Gastroesophageal sphincter (tissue), 3 donors: ENCODE results near the gene TTC9B.

Source experiments
- POLR2AphosphoS5 ChIP-seq: sonication (generic); formaldehyde crosslinking; IDR thresholded peaks from one replicate; pipeline ENCODE4 v1.6.1; 2017; ENCODE audit warnings: antibody characterized with exemption
- TF ChIP-seq, protein P1 (sequence below), 4 experiments: fragments of 200-600 bp in 2 of 4; fragments of 450-650 bp in 2 of 4; sonication (generic) in 1 of 4; IDR thresholded peaks; one replicate each; pipeline ENCODE4 v1.5.1; 2017 to 2019; ENCODE audit warnings: antibody characterized with exemption in 4 of 4, mild to moderate bottlenecking in 2 of 4, moderate library complexity in 2 of 4

DNA sequence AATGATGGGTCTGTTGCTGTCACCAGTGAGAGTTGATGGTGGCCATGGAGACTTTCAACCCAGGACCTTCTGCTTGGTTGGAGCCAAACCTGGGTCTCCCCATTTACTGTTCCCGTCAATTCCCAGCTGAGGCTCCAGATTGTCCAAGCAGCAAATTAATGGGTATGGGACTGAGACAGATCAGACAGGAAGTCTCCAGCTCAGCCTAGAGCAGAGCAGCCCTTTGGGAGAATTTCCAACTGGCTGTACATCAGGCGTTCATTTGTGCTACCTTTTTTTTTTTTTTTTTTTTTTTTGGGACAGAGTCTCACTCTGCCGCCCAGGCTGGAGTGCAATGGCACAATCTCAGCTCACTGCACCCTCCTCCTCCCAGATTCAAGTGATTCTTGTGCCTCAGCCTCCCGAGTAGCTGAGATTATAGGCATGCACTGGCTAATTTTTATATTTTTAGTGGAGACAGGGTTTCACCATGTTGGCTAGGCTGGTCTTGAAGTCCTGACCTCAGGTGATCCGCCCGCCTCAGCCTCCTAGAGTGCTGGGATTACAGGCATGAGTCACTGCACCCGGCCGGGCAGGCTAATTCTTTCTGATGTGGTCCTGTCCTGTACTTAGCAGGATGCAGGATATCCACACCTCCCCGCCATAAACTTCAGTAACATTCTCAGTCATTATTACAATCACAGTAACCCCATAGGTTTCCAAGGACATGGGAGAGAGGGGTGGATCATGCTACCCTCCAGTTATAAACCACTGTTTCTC lies 17.7 kb downstream of the TTC9B start:
- TF ChIP-seq, protein P1, sequence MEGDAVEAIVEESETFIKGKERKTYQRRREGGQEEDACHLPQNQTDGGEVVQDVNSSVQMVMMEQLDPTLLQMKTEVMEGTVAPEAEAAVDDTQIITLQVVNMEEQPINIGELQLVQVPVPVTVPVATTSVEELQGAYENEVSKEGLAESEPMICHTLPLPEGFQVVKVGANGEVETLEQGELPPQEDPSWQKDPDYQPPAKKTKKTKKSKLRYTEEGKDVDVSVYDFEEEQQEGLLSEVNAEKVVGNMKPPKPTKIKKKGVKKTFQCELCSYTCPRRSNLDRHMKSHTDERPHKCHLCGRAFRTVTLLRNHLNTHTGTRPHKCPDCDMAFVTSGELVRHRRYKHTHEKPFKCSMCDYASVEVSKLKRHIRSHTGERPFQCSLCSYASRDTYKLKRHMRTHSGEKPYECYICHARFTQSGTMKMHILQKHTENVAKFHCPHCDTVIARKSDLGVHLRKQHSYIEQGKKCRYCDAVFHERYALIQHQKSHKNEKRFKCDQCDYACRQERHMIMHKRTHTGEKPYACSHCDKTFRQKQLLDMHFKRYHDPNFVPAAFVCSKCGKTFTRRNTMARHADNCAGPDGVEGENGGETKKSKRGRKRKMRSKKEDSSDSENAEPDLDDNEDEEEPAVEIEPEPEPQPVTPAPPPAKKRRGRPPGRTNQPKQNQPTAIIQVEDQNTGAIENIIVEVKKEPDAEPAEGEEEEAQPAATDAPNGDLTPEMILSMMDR (IDR thresholded peaks at IDR 0.05), result no peak
- no peak for TF ChIP-seq POLR2AphosphoS5
